Occipital lobe (tissue), 2 donors: ENCODE measurements around the gene MAP2K7. TPM values are rescaled to one million over a fixed set of nuclear protein-coding genes. Genes with fewer than 3 reads are reported as not detected.
"Not testable (repeated sequence)": the region's sequence is repeated elsewhere in the genome, so short reads cannot be mapped to it uniquely, and the experiment has no call there.

Source experiments
- DNase-seq: peaks from one replicate; lab custom pipeline; 2025; lab: John Stamatoyannopoulos, UW
- total RNA-seq: library from RNA; depleted of rRNA; stranded (reverse); fragments of >200 nt; gene quantifications from one replicate; pipeline ENCODE4 v1.2.3, GENCODE V29; 2014

The MAP2K7 gene
- total RNA-seq, 1 donor from 2014 or later, result 6.7 TPM

GRCh38 chr19:7961082-7961481 lies 57.4 kb downstream of the MAP2K7 start:
- not testable (repeated sequence) for DNase-seq

DNA sequence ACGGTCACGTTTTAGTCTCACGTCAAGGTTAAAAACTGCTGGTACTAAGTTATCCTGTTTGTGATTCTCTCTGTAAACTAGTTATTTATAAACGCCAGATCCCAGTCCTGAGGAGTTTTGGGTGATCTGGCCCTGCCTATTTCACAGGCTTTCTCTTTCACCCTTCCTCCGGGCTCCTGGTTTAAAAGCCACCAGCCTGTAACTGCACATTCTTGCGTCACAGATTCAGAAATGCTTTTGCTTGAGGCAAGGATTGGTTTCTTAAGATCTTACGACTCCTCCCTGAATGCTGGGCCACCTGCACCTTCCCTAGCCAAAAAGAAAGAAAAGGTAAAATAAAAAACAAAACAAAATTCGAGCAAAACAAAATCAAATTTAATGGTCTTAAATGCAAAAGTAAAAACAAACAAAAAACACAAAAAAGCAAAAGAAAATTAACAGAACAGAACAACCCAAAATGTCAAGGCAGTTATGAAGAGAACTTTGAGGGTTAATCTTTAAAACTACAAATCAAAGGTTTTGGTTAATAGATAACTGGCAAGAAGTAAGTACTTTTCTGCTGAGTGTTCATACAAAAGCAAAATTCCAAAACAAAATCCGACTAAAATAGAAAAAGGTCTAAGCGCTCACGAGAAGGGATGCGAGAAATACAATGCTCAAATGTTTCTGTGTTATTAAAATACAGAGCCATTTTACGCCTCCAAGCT lies 58.4 kb downstream of the MAP2K7 start:
- no peak for DNase-seq

- DNase-seq, result no peak
Measured at GRCh38 chr19:7962644-7963268, 59.1 kb downstream of the MAP2K7 start.

DNA sequence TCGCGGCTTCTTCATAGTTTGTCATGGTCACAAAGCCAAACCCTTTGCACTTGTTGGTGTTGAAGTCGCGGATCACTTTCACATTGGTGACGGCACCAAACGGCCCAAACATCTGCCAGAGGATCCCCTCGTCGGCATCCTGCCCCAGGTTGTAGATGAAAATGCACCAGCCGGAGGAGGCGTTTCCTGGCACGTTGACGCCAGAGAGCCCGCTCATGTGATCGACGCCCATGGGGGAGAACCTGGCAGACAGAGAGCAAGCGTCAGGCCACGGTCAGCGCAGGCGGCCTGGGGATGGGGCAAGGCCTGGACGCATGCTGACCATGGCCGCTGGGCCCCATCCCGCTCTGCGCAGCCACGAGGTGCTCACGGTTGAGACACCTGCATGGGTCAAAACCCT lies 59.9 kb downstream of the MAP2K7 start:
- no peak for DNase-seq

Other genes starting within 250 kb of the MAP2K7 start
- 0.94 TPM for gene RETN, start 234.8 kb upstream of the MAP2K7 start, total RNA-seq
- gene MCEMP1, start 226.8 kb upstream of the MAP2K7 start, total RNA-seq, result 0.78 TPM
- 16.7 TPM for gene TRAPPC5, start 223.0 kb upstream of the MAP2K7 start, total RNA-seq
- gene FCER2, start 201.7 kb upstream of the MAP2K7 start, total RNA-seq, result not detected
- 0.31 TPM for gene CLEC4G, start 171.8 kb upstream of the MAP2K7 start, total RNA-seq
- 0.47 TPM for gene CD209, start 156.3 kb upstream of the MAP2K7 start, total RNA-seq
- not detected for gene CLEC4M, start 140.6 kb upstream of the MAP2K7 start, total RNA-seq
- gene EVI5L, start 73.7 kb upstream of the MAP2K7 start, total RNA-seq, result 44.5 TPM
- gene PRR36, start 29.5 kb upstream of the MAP2K7 start, total RNA-seq, result 4.1 TPM
- gene LRRC8E, start 15.4 kb upstream of the MAP2K7 start, total RNA-seq, result not detected
- gene TGFBR3L, start 11.0 kb downstream of the MAP2K7 start, total RNA-seq, result not detected
- 6.2 TPM for gene SNAPC2, start 16.5 kb downstream of the MAP2K7 start, total RNA-seq
- gene CTXN1, start 22.3 kb downstream of the MAP2K7 start, total RNA-seq, result 15.4 TPM
- gene TIMM44, start 39.8 kb downstream of the MAP2K7 start, total RNA-seq, result 20.9 TPM
- gene ELAVL1, start 101.8 kb downstream of the MAP2K7 start, total RNA-seq, result 16.2 TPM
- 0.31 TPM for gene CCL25, start 148.9 kb downstream of the MAP2K7 start, total RNA-seq
- 23.2 TPM for gene FBN3, start 245.7 kb downstream of the MAP2K7 start, total RNA-seq